Cardiac fibroblast (primary cell): ENCODE data around the gene GLRA3.

Experiments used
- DNase-seq, 2 donors: peaks; one replicate each; pipeline versions ENCODE4 v3.0.0 to v3.0.0-alpha.2; 2010; ENCODE audit warnings: low read depth in 2 of 2
- H3K4me3 ChIP-seq, 2 donors: replicated peaks in 1 of 2; 1 replicate in 1 of 2; 2 replicates in 1 of 2; pipeline ENCODE4 v1.5.1; 2011; ENCODE audit warnings: low read depth in 2 of 2, low read length in 2 of 2, mild to moderate bottlenecking in 2 of 2, moderate library complexity in 1 of 2
- TF ChIP-seq, protein P1 (sequence below): IDR thresholded peaks from one replicate; pipeline ENCODE4 v1.5.1; 2011; ENCODE audit warnings: low read depth, mild to moderate bottlenecking, low read length, inconsistent platforms

GLRA3 gene

DNA sequence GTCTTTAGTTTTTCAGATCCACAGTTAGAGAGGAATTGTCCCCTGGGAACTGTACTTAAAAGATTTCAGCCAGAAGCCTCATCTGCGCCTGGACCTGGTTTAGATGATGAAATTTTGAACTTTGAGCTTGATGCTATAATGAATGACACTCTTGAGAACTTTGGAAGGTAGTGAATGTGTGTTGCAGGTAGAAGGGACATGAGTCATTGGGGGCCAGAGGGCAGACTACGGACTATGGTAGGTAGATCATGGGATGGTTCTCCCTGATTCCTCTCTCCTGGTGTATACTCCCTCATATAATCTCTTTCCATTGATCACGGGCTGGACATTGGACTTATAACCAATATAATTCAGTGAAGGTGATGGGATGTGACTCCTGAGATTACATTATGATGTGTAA is 38.9 kb upstream of the GLRA3 start:
- no peak overlapping the region for H3K4me3 ChIP-seq
- TF ChIP-seq, protein P1, sequence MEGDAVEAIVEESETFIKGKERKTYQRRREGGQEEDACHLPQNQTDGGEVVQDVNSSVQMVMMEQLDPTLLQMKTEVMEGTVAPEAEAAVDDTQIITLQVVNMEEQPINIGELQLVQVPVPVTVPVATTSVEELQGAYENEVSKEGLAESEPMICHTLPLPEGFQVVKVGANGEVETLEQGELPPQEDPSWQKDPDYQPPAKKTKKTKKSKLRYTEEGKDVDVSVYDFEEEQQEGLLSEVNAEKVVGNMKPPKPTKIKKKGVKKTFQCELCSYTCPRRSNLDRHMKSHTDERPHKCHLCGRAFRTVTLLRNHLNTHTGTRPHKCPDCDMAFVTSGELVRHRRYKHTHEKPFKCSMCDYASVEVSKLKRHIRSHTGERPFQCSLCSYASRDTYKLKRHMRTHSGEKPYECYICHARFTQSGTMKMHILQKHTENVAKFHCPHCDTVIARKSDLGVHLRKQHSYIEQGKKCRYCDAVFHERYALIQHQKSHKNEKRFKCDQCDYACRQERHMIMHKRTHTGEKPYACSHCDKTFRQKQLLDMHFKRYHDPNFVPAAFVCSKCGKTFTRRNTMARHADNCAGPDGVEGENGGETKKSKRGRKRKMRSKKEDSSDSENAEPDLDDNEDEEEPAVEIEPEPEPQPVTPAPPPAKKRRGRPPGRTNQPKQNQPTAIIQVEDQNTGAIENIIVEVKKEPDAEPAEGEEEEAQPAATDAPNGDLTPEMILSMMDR, result no peak
- no peak for DNase-seq

DNA sequence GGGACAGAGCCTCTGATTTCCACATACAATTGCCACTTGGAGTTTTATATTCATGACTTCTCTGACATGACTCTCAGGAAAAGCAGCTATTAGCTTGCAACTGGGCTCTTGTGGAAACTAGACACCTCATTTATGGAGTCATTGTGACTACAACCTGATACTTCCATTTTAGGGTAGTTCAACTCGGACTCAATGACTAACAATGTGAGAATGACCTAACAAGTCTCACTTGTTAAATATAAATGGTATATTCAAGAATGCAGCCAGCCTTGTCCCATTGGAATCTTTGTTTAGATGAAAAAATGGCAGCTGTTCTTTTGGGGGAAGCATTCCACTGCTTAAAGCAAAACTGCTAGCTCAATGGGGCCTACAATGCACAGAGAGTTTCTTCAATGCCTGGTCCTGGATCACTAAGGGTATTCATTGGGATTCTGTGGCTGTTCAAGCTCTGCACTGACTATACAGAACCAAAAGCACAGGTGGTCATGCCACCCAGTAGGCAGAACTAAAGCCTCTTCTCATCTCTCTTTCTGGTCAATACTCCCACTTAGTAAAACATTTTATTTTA is 36.5 kb upstream of the GLRA3 start:
- no peak overlapping the region for H3K4me3 ChIP-seq
- TF ChIP-seq, protein P1, result no peak
- no peak for DNase-seq

DNA sequence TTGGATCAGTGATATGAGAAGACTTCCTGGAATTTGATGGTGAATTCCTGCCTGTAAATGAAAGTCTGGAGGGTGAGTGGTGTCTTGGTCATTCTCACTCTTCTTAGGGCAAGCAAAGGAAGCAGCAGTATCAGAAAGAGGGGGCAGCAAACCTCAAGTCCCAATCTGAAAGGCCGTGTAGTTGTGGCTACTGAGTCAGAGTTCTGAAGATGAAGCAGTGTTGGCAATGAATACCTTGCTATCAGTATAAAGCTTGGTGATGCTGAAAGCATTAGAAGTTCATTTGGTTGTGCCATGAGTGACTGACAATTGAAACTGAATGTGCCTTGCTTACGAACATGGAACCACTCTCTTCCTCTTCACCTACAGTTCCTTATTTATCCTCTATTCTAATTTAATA is 35.0 kb upstream of the GLRA3 start:
- DNase-seq, result no peak
- TF ChIP-seq, protein P1, result no peak
- H3K4me3 ChIP-seq, result no peak overlapping the region

DNA sequence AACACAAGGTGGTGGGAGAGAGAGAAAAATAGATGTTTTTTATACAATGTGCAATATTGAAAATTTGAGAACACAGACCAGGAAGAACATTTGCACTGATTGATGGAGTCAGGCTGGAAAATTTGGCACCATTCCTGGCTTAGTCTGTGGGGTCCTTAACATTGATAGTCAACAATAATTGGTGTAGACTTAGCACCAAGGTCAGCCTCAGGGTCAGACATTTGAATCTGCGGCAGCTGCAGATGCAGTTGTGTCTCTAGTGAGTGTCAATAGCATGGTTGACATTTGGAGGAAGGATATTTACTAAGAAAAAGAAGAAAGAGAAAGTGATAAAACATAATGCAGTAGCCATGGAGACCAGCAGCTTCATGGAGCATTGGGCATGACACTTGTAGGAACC is 31.5 kb upstream of the GLRA3 start:
- TF ChIP-seq, protein P1, result no peak
- DNase-seq, result no peak
- H3K4me3 ChIP-seq, result no peak overlapping the region

DNA sequence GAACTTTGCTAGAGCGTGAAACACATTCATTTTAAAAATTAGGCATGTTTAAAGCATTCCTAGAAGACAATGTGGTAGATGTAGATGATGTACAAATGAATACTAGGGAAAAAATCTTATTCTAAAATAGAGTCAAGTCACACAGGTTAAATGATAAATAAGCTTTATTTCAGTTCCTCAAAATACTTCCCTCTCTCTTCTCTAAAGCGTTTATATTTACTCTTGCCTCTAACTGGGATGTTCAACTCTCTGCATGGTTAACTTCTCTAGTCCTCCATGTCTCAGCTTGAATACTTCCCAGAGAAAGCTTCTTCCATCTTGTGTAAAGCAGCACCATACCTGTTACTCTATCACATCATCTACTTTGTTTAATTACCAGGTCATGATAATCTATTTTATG is 30.9 kb upstream of the GLRA3 start:
- TF ChIP-seq, protein P1, result no peak
- no peak overlapping the region for H3K4me3 ChIP-seq
- no peak for DNase-seq

DNA sequence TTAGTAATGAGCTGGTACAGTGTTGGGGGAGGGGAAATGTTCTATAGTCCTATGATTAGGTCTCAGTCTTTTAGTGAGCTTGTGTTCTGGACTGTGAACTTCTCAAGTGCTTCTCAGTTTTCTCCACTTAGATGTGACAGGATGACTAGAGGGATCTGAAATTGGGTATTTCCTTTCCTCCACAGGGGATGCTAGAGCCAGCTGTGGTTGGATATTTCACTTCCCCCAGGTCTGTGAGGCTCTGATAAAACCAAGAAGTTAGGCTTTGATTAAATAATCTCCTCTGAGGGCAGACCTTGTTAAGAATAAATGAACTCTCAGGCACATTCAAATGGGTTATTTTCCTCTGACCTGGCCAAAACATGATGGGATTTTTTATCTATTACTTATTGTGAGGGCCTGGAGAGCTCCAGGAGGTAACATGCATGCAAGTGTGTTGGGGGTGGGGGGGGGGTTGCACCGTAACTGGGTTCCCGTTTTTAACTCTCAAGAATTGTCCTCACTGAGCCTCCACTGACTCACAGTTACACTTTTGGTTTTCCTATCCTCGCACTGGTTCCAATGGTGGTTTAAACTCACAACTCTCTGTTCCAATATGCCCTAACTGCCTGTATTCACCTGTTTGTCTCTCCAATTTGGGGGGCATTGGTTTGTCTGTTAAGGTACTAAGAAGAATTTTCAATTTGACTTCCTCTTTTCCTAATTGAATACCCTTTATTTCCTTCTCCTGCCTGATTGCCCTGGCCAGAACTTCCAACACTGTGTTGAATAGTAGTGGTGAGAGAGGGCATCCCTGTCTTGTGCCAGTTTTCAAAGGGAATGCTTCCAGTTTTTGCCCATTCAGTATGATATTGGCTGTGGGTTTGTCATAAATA is 28.1 kb upstream of the GLRA3 start:
- DNase-seq, result no peak
- H3K4me3 ChIP-seq, result no peak overlapping the region
- TF ChIP-seq, protein P1, result no peak
